MCF 10A (cell line): ENCODE data around the gene ADAMTS10. TPM values are rescaled to one million over a fixed set of nuclear protein-coding genes. Genes with fewer than 3 reads are reported as not detected.

Experiments used
- BruUV-seq: library from RNA; stranded (reverse); fragments of 400-500 nt; replicated peaks from 2 replicates; lab custom pipeline; 2021; lab: Mats Ljungman, UMichigan
- CTCF ChIA-PET: fragments of 300-600 bp; sonication (Branson Sonifier 250); formaldehyde crosslinking; extraction: SDS; loops from one replicate; lab custom pipeline; 2021; ENCODE audit warnings: antibody characterized with exemption, inconsistent platforms; lab: Yijun Ruan, JAX
- POLR2A ChIA-PET: fragments of 300-600, 350-650 bp; sonication (Branson Sonifier 250); formaldehyde crosslinking; extraction: SDS; loops from one replicate; lab custom pipeline; 2020; ENCODE audit warnings: antibody characterized with exemption, inconsistent platforms; lab: Yijun Ruan, JAX
- DNase-seq: peaks from one replicate; pipeline ENCODE4 v3.0.0-alpha.2; 2018; ENCODE audit not compliant: unreplicated experiment
- H3K27ac Mint-ChIP-seq: one replicate; pipeline ENCODE4 v1.8.0; 2022; ENCODE audit warnings: mild to moderate bottlenecking, low read depth, mixed read lengths; ENCODE audit not compliant: unreplicated experiment
- H3K27me3 Mint-ChIP-seq: one replicate; pipeline ENCODE4 v1.8.0; 2022; ENCODE audit warnings: mixed read lengths; ENCODE audit not compliant: insufficient read depth, unreplicated experiment
- H3K36me3 Mint-ChIP-seq: one replicate; pipeline ENCODE4 v1.8.0; 2022; ENCODE audit warnings: mild to moderate bottlenecking, moderate library complexity, mixed read lengths; ENCODE audit not compliant: insufficient read depth, unreplicated experiment
- H3K4me1 Mint-ChIP-seq: one replicate; pipeline ENCODE4 v1.8.0; 2022; ENCODE audit warnings: mixed read lengths; ENCODE audit not compliant: insufficient read depth, unreplicated experiment
- H3K4me3 Mint-ChIP-seq: one replicate; pipeline ENCODE4 v1.8.0; 2022; ENCODE audit warnings: mild to moderate bottlenecking, moderate library complexity, mixed read lengths; ENCODE audit not compliant: unreplicated experiment
- H3K9me3 Mint-ChIP-seq: one replicate; pipeline ENCODE4 v1.8.0; 2022; ENCODE audit warnings: mixed read lengths; ENCODE audit not compliant: unreplicated experiment
- CTCF ChIP-seq: fragments of 200-600 bp; IDR thresholded peaks from one replicate; pipeline ENCODE4 v1.8.0; 2022; ENCODE audit warnings: antibody characterized with exemption, mild to moderate bottlenecking; ENCODE audit not compliant: unreplicated experiment
- intact Hi-C: fragments of 100-400 bp; cut with micrococcal nuclease; formaldehyde crosslinking; loops from 2 replicates; pipeline ENCODE4 v1.14.1; 2022
- total RNA-seq: library from RNA; stranded (reverse); gene quantifications from 2 replicates; pipeline ENCODE4 v1.2.3, GENCODE V29; 2022

Gene ADAMTS10
- total RNA-seq, 1 experiment from 2014 or later = not detected

- TF ChIP-seq CTCF = no peak
- CTCF ChIA-PET = interaction anchor here (1.9 to 4.2 kb wide), 3 partner anchors 8 to 23 kb away, joined by 6 to 62 read pairs (median 18); partner anchors contain the start of gene MYO1F
These were observed 16.6 kb downstream of the ADAMTS10 start for GRCh38 chr19:8593931-8594330.

DNA sequence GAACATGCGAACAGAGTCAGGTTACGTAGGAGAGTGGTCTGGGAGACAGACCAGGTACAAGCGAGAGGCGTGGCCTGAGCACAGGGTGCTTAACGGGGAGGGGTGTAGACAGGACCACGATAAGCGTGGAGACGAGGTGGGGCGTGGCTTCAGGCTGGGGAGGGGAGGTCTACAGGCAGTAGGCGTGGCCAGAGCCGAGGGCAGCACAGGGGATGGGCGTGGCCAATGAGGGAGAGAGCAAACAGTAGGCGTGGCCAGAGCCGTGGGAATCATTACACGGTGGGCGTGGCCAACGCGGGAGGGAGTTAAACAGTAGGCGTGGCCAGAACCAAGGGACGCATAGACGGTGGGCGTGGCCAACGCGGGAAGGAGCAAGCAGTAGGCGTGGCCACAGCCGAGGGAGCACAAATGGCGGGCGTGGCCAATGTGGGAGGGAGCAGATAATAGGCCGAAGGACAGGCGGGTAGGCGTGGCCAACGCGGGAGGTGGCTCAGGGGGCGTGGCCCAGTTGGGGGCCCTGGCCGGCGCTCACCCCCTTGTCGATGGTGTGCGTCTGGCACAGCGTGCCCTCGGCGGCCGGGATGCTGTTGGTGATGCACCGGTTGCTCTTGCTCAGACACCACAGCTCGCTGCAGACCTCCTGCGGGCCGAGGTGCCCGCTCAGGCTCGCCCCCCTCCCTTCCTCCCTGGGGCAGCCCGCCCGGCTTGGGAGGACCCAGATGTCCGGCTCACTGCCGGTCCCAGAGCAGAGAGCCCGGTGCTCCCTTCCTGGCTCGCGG is 18.1 kb downstream of the ADAMTS10 start:
- Mint-ChIP-seq H3K36me3 (peaks cover 6% of the 10 kb centered on the region), H3K9me3 (peaks cover 26% of the 10 kb centered on the region), H3K27me3 (peaks cover 10% of the 10 kb centered on the region), H3K4me1 (peaks cover 6% of the 10 kb centered on the region), H3K4me3 (no peak overlapping the region), H3K27ac (no peak overlapping the region)
- ChIA-PET POLR2A (no interaction called here), CTCF (interaction anchor here (4.2 kb wide), 1 partner anchor 13 kb away, joined by 62 read pairs; the partner anchor contains the start of gene MYO1F)
- intact Hi-C loops = no loop called here
- DNase-seq = no peak
- BruUV-seq = no TSS peak
- TF ChIP-seq CTCF = no peak

More at GRCh38 chr19:8593931-8594330, 16.6 kb downstream of the ADAMTS10 start:
- BruUV-seq = no TSS peak
- Mint-ChIP-seq H3K4me3 (no peak overlapping the region), H3K36me3 (peaks cover 6% of the 10 kb centered on the region), H3K4me1 (peaks cover 6% of the 10 kb centered on the region), H3K27me3 (no peaks in the 10 kb centered on the region), H3K9me3 (peaks cover 26% of the 10 kb centered on the region), H3K27ac (no peak overlapping the region)
- POLR2A ChIA-PET = no interaction called here
- intact Hi-C loops = no loop called here
- DNase-seq = no peak

- no TSS peak for BruUV-seq
- H3K4me3 Mint-ChIP-seq = no peak overlapping the region
- H3K36me3 Mint-ChIP-seq = peaks cover 6% of the 10 kb centered on the region
- ChIA-PET POLR2A (no interaction called here), CTCF (interaction anchor here (1.1 kb wide), 1 partner anchor 9 kb away, joined by 7 read pairs; no protein-coding TSS in a partner anchor)
- H3K27ac Mint-ChIP-seq = no peak overlapping the region
- intact Hi-C loops = loop anchor here (10.0 kb wide), 1 partner anchor 486 kb away; no protein-coding TSS in a partner anchor
- H3K4me1 Mint-ChIP-seq = peaks cover 6% of the 10 kb centered on the region
- no peak for TF ChIP-seq CTCF
- H3K27me3 Mint-ChIP-seq = peaks cover 10% of the 10 kb centered on the region
- DNase-seq = no peak
- peaks cover 18% of the 10 kb centered on the region for H3K9me3 Mint-ChIP-seq
These were observed 21.3 kb downstream of the ADAMTS10 start for GRCh38 chr19:8589177-8589714.
